T-helper 1 cell (primary cell): ENCODE measurements around the gene TMEM14A.
A peak's percentile ranks its signal among the peaks of the same experiment; 100 is the strongest.
"Not testable (repeated sequence)": the region's sequence is repeated elsewhere in the genome, so short reads cannot be mapped to it uniquely, and the experiment has no call there.

Experiments used
- DNase-seq, 5 donors: peaks; one replicate each; pipeline ENCODE4 v3.0.0-alpha.2; 2012 to 2020

Gene TMEM14A

DNA sequence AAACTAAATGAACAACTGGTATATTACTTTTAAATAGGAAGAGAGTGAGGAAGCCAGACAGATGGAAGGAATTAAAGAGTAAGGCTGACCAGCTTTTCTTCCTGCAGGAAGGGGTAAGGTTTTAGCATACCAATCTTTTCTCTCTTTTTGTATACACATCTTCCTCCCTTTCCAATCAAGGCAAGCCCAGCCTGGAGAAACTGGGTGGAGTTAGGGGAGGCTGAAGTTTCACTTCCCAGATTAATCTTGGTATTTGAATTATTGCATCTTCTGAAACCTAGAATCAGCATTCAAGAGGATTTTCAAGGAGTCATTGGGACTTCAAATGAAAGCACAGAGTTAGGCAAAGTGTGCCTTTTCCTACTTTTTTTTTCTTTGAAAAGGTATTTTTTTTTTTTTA lies 33.1 kb downstream of the TMEM14A start:
- no peak for DNase-seq

DNA sequence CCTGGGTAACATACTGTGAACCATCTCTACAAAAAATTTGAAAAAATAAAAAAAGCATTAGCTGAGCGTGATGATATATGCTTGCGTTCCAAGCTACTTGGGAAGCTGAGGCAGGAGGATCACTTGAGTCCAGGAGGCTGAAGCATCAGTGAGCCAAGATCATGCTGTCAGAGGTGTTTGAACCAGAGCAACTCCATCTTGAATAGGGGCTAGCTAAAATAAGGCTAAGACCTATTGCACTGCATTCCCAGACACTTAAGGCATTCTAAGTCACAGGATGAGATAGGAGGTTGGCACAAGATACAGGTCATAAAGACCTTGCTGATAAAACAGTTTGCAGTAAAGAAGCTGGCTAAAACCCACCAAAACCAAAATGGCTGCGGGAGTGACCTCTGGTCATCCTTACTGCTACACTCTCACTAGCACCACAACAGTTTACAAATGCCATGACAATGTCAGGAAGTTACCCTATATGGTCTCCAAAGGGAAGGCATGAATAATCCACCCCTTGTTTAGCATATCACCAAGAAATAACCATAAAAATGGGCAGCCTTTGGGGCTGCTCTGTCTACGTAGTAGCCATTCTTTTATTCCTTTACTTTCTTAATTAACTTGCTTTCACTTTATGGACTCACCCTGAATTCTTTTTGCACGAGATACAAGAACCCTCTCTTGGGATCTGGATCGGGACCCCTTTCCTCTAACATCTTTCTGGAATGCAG lies 34.0 kb downstream of the TMEM14A start:
- DNase-seq, result not testable (repeated sequence)

DNA sequence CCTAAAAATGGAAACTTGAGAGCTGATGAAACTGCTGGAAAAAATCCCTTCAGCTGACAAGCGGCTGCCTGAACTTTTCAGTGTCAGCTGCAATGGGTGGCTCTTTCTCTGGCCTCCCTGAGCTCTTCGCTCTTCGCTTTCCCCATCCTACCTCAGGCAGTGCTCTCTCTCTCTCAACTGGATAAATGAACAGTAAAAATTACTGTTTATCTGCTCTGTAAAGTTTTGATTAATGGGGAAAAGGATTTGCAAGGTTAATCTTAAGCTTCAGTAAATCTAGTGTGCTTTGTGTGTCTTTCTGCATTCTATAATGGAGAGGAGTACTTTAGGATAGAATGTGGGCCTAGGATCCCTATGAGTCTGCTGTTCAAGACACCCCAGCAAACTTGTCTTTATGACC lies 35.1 kb downstream of the TMEM14A start:
- DNase-seq, result no peak

DNA sequence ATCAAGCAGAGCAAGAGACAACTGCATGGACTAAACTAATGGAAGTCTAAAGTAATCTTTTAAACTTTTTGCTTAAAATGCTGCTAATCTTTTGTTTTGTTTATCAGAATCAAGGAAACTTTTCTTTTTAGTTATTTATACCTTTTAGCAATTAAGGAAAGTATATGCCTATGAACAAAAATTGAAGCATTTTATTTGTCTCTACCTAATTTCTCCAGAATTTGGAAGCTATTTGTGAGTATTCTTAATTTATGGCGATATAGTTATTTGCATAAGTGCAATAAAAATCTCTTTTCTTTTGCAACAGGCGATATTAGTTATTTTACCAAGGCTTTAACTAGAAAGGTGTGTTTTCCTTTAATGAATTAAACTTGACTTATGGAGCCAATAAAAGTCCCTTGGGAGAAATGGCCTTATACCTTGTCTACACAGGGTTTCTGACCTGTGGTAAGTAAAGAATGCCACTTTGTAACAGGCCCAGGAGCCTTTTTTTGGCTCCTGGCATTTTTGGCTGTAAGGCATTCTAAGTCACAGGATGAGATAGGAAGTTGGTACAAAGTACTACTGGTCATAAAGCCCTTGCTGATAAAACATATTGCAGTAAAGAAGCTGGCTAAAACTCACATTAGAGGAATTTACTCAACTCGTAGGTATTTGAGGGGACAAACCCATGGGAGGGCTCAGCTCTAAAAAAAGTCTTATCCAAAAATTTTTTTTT lies 37.2 kb downstream of the TMEM14A start:
- DNase-seq, result no peak

DNA sequence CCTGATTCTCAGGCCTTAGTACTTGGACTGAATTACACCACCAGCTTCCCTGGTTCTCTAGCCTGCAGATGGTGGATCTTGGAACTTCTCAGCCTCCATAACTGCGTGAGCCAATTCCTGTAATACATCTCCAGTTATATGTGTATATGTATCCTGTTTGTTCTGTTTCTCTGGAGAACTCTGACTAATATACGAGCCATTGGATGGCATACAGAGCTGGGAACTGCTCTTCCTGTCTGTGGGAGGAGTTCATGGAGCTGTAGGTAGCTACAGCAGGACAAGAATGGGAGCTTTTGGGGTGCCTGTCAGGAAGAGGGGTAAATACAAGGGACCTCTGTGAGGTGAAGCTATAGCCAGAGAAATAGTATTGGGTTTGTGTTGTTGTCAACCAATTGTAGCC lies 41.2 kb downstream of the TMEM14A start:
- DNase-seq, result no peak

DNA sequence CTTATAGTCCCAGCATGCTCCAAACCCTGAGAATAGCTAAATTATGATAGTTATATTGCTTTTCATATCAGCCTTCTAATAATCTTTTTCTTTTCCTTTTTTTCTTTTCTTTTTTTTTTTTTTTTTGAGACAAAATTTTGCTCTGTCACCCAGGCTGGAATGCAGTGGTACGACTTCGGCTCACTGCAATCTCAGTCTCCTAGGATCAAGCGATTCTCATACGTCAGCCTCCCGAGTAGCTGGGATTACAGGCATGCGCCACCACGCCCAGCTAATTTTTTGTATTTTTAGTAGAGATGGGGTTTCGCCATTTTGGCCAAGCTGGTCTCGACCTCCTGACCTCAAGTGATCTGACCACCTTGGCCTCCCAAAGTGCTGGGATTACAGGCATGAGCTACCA lies 43.8 kb downstream of the TMEM14A start:
- not testable (repeated sequence) for DNase-seq

DNA sequence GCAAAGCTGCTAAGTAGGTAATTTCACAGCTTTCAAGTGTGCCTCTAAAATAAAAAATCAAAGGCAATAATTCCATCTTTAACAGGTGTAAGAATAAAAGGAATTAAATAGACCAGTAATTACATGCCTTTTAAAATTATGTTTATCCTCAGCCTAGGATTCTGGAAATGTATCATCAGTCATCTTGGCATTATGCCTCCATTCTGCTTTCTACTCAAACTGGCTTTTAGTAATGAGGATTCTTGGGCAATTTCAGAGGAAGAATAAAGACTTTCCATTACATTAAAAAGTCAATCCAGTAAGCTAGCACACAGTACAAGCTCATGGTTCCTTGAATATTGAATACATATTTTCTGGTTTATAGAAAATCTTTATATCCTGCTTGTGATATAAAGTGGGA lies 47.6 kb downstream of the TMEM14A start:
- DNase-seq, result no peak

DNA sequence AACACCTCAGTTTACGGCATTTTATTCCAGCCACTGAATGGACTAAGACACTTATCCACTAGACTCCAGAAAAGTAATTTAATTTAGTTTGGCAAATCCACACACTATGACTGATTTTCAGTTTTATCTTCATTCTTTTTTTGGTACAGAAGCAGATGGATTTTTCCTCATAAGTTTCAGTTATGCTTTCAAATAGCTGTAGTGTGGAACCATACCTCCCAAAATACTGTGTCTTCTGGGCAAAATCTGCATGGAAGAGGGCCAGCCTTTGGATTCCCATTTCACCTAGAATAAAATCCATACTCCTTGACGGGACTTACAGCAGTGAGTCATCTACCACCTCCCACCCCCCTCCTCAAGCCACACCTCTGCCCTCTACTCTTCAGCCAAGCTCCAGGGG lies 49.4 kb downstream of the TMEM14A start:
- no peak for DNase-seq

DNA sequence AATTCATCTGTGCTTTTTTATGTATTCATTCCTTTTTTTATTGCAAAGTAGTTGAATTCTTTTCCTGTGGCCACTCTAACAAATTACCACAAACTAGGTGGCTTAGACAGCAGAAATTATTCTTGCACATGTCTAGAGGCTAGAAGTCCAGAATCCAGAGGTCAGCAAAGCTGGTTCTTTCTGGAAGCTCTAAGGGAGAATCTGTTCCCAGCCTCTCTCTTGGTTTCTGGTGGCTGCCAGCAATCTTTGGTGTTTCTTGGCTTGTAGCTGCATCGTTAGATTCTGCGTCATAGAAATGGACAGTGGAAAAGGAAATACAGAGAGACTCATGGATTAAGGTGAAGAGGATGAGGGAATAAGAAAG lies 53.1 kb downstream of the TMEM14A start:
- no peak for DNase-seq

DNA sequence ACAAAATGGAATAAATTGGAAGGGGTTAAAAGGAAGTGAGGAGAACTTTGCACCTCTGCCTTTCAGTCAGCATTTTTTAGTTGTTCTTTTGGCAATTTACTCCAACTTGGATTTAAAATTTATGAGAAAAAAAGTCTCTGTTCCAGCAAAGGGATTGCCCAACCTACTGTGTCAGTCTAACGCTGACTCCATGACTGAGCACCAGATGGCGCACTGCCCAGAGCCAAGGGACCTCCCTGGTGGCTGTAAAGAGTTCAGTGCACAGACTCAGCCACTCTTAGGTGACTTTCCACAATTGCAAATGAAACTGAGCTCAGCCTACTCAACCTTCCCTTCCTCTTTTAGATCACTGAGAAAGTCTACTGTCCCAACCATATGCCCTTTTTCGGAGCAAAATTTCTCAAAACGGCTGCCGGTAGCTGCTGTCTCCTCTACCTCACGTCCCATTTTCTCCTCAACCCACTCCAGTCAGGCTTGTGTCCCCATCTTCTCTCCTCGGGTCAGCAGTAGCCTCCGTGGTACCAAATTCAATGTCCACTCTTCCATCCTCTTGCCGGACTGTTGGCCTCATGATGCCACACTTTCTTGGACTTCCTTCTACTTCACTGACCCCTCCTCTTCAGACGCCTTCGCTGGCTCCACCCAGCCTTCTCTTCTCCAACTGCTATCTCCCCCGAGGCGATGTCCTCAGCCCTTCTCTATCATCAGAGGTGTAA lies 53.7 kb downstream of the TMEM14A start:
- DNase-seq, result peak in 4 of 5 donors; percentile 15 to 41 (median 29)

DNA sequence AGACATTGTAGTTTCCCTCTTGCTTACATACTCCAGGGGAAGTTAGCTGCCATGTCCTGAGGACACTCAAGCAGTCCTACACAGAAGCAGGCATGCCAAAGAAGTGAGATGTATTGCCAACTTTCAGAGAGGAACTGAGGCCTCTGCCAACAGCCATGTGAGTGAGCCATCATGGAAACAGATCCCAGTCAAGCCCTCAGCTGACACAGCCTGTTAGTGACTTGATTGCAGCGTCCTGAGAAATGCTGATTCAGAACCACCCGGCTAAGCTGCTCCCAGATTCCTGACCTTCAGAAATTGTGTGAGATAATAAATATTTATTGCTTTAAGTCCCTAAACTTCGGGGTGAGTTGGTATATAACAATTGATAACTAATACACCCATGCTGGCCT lies 54.2 kb downstream of the TMEM14A start:
- no peak for DNase-seq

DNA sequence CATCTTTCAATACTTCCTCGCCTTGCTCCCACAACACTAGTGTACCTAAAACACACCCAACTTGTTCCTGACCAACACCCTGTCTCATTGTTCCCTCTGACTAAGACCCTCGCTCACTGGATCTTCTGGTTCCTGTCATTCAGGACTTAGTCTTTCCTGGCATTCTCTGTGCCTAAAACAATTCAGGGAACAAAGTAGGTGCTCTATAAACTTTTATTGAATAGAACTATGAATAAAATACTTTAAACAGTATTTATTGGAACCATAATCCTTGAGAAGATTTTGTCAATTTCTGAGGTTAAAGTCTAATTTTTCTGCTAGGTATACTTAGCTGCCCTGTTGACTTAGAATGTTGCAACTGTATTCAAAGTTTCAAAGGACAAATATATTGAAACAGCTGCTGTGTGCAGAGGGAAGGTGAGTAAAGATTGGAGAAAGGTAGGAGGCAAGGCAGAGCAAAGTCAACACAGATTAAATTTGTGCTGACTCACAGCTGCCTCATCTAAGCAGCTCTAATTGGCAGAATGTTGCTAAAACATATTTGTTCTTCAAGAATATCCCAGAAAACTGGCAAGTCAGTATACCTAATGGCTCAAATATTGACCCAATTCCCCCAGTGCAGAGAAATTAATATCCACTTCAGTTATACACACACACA lies 54.8 kb downstream of the TMEM14A start:
- DNase-seq, result no peak

DNA sequence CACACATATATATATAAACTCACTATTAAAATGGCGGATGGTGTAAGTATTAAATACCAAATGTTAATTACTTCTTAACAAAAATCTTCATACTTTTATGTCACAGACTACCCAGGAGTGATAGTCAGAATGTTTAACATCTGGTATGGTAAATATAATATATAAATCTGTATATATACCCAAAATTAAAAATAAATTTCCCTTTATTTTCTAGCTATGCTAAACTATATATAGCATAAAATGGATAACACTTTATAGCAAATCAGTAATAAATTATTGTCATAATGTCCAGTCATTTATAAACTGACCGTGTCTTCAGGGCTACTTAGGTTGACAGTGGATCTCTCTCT lies 55.3 kb downstream of the TMEM14A start:
- DNase-seq, result no peak

DNA sequence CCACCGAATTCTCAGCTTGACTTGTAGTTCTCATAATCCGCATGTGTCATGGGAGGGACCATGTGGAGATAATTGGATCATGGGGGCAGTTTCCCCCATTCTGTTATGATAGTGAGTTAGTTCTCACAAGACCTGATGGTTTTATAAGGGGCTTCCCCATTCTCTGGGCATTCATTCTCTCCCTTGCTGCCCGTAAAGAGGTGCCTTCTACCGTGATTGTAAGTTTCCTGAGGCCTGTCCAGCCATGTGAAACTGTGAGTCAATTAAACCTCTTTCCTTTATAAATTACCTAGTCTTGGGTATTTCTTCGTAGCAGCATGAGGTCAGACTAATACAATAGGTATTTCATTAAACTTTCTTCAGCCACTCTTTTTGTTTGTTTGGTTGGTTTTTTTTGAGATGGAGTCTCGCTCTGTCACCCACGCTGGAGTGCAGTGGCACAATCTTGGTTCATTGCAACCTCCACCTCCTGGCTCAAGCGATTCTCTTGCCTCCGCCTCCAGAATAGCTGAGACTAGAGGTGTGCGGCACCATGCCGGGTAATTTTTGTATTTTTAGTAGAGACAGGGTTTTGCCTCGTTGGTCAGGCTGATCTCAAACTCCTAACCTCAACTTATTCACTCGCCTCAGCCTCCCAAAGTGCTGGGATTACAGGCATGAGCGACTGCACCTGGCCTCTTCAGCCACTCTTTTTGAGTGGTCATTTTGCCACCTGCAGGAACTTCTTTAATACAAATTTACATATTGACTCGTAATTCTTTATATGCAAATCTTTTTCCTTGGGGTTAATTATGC lies 56.0 kb downstream of the TMEM14A start:
- no peak for DNase-seq

DNA sequence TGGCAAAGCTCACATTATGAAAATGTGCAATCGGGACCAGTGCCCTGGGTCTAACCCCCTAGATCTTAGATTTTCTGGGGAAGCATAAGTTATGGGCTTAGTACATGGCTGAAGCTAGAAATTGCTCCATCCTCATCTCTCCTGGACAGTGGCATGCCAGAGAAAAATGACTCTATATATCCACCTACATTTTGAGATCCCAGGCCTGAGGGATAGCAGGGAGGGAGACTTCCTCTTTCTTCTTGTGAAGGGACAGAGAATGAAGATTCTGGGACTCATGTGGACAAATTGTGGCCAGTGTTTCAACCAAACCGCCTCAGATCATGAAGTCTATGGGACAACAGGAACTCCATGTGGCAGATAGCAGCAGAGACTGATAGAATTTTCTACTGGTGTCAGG lies 57.0 kb downstream of the TMEM14A start:
- DNase-seq, result no peak

DNA sequence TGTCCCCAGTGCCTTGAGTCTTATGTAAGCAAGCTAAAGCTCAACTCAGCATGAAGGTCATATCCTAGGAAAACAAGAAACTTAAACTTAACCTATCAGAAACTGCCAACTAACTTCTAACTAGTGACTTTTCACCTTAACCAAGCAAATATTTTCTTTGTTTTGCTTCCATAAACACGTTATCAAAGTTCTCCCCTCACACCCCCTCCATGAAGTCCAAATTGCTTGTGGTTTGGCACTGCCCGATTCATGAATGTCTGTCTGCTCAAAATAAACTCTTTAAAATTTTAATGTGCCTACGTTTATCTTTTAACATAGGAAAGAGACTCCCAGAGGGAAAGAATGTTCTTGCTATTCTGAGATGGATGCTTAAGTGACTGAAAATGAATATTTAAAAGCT lies 57.5 kb downstream of the TMEM14A start:
- DNase-seq, result no peak

DNA sequence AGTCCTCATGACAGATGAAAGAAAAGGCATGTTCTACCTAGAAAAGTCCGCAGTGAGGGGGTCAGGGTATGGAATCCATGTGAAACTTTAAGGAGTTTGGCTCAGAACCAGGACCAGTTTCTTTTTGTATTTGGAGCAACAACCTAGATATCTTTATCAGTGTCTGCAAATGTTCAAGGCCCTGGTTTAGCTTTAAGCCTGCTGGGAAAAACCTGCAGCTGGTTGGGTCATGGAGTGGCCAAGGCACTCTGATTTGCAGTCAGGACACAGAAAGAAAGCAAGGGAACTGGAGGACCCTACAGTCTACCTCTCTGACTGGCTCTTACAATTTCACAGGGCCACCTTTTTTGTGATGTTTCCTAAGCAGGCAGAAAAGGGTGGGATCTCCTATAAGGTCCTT lies 58.7 kb downstream of the TMEM14A start:
- no peak for DNase-seq

DNA sequence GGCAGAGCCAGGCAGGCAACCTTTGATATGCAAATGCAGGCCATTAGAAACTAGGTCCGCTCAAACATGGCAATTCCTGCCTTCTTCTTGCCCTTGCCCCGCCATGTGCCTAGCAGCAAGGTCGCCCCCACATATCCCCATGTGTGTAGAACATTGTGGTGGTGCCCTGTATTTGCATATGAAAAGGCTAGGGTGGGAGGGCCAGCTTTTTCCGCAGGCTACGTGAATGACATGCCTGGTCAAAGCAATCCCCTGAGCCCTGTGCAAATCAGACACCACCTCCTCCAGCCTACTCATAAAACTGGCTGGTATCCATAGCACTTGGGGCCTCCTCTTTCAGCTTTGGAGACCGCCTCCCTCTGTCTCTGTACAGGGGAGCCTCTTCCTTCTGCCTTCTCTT lies 60.8 kb downstream of the TMEM14A start:
- no peak for DNase-seq

DNA sequence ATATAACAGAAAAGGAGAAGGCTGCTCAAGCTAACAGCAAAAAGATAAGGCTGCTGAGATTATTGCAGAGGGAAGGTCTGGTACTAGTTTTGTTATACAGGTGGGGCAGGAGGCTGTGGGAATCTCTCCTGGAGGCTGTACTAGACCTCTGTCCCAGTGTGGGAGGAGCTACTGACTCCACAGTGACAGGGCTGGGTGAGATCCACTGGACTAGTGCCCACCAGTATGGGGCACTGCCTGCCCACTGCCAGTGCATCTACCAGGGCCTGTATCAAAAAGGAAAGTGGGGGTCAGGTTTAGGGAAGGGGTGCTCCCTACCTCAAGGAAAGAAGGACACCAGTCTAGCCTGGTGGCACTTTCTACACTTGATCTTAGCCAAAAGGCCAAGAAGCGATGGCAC lies 62.3 kb downstream of the TMEM14A start:
- DNase-seq, result no peak

DNA sequence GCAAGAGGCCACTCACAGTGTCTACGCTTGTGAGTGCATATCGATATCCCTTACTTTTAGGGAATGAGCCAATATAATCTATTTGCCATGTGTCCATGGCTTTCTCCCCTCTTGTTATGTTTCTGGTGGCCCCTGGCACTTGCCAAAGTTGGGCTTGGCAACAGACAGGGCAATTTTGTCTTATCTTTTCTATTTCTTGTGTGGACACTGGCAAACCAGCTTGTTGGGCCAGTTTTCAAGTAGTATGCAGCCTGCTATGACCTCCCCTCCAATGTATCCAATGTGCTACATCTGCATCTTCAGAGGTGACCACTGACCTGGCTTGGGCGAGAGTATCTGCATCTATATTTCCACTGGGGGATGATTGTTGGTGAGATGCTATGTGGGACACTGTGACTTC lies 63.2 kb downstream of the TMEM14A start:
- DNase-seq, result no peak

DNA sequence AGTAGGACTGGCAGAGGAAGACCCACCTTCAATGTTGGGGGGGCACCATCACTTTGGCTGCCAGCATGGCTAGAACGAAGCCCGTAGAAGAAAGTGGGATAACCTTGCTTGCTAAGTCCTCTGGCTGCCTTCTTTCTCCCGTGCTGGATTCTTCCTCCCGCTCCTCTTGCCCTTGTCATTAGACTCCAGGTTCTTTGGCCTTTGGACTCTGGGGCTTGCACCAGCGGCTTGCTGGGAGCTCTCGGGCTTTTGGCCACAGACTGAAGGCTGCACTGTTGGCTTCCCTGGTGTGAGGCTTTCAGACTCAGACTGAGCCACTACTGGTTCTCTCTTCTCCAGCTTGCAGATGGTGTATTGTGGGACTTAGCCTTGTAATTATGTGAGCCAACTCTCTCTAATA lies 64.2 kb downstream of the TMEM14A start:
- DNase-seq, result no peak

DNA sequence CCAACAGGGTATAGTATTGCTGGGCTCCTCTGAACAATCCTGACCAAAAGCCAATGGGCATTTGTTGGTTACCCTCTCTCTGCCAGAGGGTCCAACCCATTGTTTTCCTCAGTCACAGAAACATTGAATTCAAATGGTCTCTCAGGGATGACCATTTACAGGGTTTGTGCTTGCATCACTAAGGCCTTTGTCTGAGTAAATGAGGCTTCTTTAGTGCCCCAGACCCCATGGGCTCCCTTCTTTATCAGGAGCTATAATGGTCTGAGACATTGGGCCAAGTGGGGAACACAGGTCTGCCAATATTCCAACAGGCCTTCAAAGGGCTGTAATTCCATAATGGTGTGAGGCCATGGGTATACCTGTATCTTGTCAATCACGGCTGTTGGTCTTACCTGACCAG lies 65.2 kb downstream of the TMEM14A start:
- no peak for DNase-seq
